ENCODE data around the gene METTL5.
"Not testable (repeated sequence)": the region's sequence is repeated elsewhere in the genome, so short reads cannot be mapped to it uniquely, and the experiment has no call there.

The METTL5 gene

GRCh38 chr2:169828141-169828811, 3.6 kb upstream of the METTL5 start:
- peak; percentile 15 for DNase-seq

DNA sequence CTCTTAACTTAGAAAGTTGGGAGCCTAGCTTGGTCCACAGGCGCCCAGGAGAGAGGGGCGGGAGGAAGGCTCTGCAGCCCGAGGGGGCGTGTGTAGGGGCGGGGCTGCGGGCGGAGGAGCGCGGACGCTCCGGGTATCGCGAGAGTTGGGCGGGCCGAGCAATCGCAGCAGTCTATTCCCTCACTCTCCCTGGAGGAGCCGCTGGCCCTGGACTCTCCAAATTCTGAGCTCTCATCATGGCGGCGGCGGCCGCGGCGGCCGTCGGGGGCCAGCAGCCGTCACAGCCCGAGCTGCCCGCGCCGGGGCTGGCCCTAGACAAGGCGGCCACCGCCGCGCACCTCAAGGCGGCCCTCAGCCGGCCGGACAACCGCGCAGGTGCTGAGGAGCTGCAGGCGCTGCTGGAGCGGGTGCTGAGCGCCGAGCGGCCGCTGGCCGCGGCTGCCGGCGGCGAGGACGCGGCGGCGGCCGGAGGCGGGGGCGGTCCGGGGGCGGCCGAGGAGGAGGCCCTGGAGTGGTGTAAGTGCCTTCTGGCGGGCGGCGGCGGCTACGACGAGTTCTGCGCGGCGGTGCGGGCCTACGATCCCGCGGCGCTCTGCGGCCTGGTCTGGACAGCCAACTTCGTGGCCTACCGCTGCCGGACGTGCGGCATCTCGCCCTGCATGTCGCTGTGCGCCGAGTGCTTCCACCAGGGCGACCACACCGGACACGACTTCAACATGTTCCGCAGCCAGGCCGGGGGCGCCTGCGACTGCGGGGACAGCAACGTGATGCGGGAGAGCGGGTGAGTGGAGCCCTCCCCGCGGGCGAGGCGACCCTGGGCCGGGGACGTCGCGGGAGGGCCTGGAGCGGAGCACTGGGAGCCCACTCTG, 2.8 kb upstream of the METTL5 start, which contains the start of gene UBR3:
UBR3 (plus strand) TSS at position 183 of the 869 bp plus-strand sequence; CDS start at position 237, 54 bp downstream.
- DNase-seq = peak; percentile 84

GRCh38 chr2:169823996-169824372, 721 bp downstream of the METTL5 start:
- DNase-seq = no peak

DNA sequence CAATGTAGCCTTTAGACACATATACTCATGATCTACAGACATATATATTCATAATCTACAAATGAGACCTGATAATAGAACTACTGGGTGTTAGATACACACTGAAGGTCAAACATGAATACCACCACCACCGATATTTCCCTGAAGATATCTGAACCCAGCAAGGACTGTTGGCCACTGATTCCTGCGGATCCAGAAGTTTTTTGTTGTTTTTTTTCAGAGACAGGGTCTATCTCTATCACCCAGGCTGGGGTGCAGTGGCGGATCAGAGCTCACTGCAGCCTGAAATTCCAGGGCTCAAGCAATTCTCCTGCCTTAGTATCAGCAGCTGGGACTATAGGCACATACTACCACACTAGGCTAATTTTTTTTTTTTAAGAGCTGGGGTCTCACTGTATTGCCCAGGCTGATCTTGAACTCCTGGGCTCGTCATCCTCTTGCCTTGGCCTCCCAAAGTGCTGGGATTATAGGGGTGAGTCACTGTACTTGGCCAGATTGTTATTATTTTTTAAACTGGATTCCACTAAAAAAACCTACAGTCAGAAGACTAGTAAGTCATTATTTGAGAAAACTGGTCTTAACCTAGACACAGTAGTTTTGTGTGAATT, 1.8 kb downstream of the METTL5 start:
- DNase-seq = no peak

DNA sequence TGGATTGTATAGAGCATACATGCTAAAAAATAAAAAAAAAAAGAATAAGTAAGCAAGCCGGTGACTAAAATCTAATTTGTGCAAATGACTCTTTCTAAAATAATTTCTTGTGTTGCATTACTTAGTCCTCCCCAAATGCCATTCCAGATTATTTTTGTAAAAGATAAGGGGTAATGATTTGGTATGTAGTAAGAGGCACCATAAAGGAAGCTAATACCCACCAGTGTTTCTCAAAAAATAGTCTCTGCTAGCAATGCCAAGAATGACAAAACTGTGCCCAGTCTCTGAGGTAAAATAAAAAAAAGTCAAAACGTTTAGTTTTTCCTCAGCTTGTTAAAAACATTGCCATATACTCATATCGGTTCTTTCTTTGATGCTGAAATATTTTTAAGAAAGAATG, 2.7 kb downstream of the METTL5 start:
- no peak for DNase-seq

- not testable (repeated sequence) for DNase-seq
Observed at GRCh38 chr2:169820101-169820500, 4.6 kb downstream of the METTL5 start.

DNA sequence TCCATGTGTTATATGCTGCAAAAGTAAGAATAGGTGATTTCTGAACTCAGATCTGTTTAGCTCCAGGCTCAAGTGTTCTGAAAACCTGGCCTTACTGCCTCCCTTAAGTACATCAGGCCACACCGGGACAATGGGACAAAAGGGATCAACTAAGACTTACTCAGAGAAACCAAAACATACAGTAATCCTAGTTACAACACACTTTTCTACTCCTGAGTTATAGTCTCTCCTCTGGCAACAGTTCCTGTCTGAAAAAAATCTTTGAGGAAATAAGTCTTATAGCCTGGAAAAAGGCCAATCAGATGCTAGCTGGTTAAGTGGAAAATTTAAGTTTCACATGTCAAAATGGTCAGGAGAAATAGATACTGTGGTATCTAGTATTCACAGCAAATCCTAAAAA, 5.6 kb downstream of the METTL5 start:
- DNase-seq = no peak

DNA sequence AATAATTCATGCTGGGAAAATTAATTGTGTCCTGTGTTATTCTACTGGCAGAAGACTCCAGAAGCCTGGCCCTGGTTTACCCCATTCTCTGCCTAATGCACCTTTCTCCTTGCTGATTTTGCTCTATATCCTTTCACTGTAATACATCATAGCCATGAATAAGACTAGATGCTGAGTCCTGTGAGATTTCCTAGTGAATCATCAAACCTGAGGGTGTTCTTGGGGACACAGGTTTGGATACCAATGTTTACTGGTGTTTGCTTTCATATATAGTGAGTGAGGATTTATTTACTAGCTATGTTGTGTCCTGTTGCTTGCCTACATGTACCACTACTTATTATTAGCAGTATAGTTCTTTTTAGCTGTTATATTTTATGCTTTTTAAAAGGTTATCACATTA, 6.5 kb downstream of the METTL5 start:
- DNase-seq = no peak

DNA sequence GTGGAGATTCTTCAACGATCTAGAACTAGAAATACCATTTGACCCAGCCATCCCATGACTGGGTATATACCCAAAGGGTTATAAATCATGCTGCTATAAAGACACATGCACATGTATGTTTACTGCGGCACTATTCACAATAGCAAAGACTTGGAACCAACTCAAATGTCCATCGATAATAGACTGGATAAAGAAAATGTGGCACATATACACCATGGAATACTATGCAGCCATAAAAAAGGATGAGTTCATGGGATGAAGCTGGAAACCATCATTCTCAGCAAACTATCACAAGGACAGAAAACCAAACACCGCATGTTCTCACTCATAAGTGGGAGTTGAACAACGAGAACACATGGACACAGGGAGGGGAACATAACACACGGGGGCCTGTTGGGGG, 7.3 kb downstream of the METTL5 start:
- DNase-seq = not testable (repeated sequence)

GRCh38 chr2:169816961-169817360, 7.7 kb downstream of the METTL5 start:
- not testable (repeated sequence) for DNase-seq

DNA sequence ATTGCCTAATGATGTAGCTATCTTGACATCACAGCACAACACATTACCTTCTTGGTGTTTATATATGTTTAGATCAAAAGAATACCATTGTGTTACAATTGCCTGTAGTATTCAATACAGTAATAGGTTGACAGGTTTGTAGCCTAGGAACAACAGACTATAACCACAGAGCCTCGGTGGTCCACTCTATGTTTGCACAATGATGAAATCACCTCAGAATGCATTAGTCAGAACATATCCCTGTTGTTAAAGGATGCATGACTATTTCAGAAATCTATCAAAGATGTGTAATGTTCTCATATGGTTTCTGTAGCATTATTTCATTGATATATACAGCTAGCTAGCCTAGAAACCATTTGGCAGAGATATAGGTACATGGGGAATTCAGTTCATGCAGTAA, 8.9 kb downstream of the METTL5 start:
- DNase-seq = no peak

GRCh38 chr2:169808221-169808620, 16.5 kb downstream of the METTL5 start:
- DNase-seq = no peak

DNA sequence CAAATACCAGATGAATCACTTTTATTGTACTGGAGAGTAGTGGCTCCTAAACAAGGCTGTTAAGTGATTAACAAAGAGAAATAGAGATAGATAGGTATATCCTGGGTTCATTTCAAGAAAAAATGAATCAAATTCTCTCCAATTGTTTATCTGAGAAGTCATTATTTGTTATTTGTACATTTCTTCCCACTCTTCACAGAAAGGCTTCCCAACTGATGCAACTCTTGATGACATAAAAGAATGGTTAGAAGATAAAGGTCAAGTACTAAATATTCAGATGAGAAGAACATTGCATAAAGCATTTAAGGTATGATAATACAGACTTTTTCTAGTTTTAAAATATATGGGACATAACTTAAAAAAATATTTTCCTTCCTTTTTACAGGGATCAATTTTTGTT, 18.1 kb downstream of the METTL5 start:
- DNase-seq = no peak

DNA sequence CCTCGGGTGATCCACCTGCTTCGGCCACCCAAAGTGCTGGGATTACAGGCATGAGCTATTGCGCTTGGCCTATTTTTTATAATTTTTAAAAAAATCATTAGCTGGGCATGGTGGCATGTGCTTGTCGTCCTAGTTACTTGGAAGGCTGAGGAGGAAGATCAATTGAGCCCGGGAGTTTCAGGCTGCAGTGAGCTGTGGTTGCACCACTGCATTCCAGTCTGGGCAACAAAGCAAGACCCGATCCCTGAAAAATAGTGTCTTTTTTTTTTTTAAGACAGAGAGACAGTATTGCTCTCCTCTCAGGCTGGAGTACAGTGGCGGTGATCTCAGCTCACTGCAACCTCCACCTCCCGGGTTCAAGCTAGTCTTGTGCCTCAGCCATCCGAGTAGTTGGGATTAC, 21.2 kb downstream of the METTL5 start:
- DNase-seq = no peak

DNA sequence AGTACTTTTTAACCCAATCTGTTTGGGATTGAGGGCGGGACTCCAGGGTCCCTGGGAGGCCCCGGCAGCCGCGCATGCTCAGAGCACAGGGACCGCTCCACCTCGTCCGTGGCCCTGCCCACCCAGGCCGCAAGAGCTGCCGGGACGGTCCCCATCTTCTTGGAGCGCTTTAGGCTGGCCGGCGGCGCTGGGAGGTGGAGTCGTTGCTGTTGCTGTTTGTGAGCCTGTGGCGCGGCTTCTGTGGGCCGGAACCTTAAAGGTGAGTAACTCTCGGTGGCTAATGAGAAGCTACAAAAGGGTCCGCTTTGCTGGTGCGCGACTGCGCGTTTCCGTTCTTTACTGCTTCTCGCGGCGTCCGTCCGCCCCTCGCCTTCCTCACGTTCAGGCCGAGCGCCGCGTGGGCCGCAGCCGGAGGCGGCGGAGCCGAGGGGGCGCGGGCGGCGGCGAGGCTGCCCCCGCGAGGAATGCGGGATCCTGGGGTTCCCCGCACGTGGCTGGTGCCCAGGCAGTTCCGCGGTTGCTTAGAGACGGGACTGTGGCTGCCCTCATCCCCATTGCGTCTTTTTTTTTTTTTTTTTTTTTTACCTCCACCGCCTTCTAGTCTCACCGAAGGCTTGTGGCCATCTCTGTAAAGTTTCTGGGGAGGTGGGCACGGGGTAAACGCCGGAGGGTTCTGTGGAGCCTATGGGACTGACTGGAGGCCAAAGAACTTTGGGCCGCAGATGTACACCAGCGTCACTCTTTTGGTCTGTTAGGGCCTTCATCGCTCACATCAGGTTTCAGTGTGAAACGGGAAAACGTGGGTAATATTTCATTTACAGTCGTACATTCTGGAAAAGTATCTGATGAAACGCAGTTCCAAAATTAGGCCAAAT, 25.8 kb downstream of the METTL5 start, which contains the start of gene SSB:
SSB (plus strand) TSS at position 154 of the 875 bp plus-strand sequence. CDS start 2,090 bp downstream, outside the sequence.
- peak; percentile 91 for DNase-seq

DNA sequence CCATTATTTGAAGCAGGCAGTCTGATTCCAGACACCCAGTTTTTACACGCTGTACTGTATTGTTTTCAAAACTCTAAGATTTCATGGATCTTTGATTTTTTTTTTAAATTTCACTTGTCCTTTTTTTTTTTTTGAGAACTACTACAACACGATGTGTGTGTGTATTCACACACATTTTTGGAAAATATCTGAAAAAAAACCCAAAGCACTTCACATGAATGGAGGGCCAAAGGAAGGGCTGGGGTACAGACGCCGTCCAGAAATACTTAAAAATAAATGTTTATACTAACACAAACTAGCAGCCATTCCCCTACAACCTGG, 26.3 kb downstream of the METTL5 start:
- DNase-seq = no peak

DNA sequence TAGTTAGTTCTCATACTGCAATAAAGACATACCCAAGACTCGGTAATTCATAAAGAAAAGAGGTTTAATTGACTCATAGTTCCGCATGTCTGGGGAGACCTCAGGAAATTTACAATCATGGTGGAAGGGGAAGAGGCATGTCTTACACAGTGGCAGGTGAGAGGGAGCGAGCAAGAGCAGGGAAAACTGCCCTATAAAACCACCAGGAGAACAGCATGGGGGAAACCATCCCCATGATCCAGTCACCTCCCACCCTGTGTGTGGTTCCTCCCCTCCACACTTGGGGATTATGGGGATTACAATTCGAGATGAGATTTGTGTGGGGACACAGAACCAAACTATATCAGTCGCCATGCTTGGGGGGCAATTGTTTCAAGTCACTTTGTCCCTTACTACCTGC, 27.1 kb downstream of the METTL5 start:
- DNase-seq = no peak

GRCh38 chr2:169796441-169796840, 28.3 kb downstream of the METTL5 start:
- no peak for DNase-seq

- DNase-seq = no peak
Observed at GRCh38 chr2:169795181-169795580, 29.5 kb downstream of the METTL5 start.

DNA sequence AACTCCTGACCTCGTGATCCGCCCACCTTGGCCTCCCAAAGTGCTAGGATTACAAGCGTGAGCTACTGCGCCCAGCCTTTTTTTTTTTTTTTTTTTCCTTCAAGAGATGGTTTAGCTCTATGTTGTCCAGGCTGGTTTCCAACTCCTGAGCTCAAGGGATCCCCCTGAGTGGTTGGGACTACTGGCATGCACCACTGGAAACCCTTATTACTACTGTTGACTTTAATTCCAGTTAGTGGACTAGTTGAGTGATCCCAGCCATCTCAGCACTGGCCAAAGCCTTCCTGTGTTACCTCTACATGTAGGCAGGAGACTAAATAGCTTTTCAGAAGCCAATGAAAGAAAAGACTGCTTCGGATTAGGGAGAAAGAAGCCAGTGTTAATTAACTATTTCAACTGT, 34.1 kb downstream of the METTL5 start:
- DNase-seq = no peak

GRCh38 chr2:169782513-169782912, 42.2 kb downstream of the METTL5 start:
- DNase-seq = no peak

- DNase-seq = no peak
Observed at GRCh38 chr2:169781249-169782013, 43.3 kb downstream of the METTL5 start.

Data from activated effector memory CD4-positive, alpha-beta T cell treated with Interleukin-2 at 50 U/mL for 16 hours (primary cell).